Body of pancreas (tissue), 4 donors: ENCODE data around the gene LDB2. TPM values are rescaled to one million over a fixed set of nuclear protein-coding genes. Genes with fewer than 3 reads are reported as not detected.

Source experiments
- ATAC-seq: fragments of 150-250 bp; one replicate; pipeline ENCODE4 v1.9.1; 2016
- DNase-seq, 4 donors: peaks; one replicate each; pipeline ENCODE4 v3.0.0-alpha.2; 2019
- H3K27ac ChIP-seq, 4 donors: fragments of 200-600 bp; sonication (generic); 1 replicate in 3 of 4; 2 replicates in 1 of 4; pipeline versions ENCODE4 v1.5.1 to v1.6.1; 2016 to 2019; ENCODE audit warnings: mild to moderate bottlenecking in 1 of 4, mixed read lengths in 1 of 4, moderate library complexity in 1 of 4
- H3K27me3 ChIP-seq, 2 donors: fragments of 200-600 bp; sonication (generic); one replicate each; pipeline ENCODE4 v1.6.0; 2016; ENCODE audit warnings: mild to moderate bottlenecking in 1 of 2
- H3K36me3 ChIP-seq, 2 donors: fragments of 200-600 bp; sonication (generic); replicated peaks in 1 of 2; 2 replicates each; pipeline ENCODE4 v1.5.1; 2016; ENCODE audit warnings: low read depth in 2 of 2; ENCODE audit not compliant: insufficient read depth in 1 of 2
- H3K4me1 ChIP-seq: fragments of 200-600 bp; sonication (generic); one replicate; pipeline ENCODE4 v1.6.0; 2016
- H3K4me3 ChIP-seq, 2 donors: fragments of 200-600 bp; sonication (generic); 1 replicate in 1 of 2; 2 replicates in 1 of 2; pipeline ENCODE4 v1.5.1; 2016 to 2019
- H3K9me3 ChIP-seq, 3 donors: fragments of 200-600 bp; sonication (generic); 1 replicate in 2 of 3; 2 replicates in 1 of 3; pipeline ENCODE4 v1.5.1; 2016
- POLR2A ChIP-seq, 3 donors: fragments of 450-650 bp; IDR thresholded peaks; one replicate each; pipeline ENCODE4 v1.6.1; 2016; ENCODE audit warnings: antibody characterized with exemption in 3 of 3, mild to moderate bottlenecking in 2 of 3
- WGBS, 2 donors: methylation state at CpG; one replicate each; pipeline ENCODE4 v1.1.5; 2017; 5-methylcytosine and 5-hydroxymethylcytosine counted together
- intact Hi-C: fragments of 100-400 bp; cut with DNase I; formaldehyde crosslinking; loops from one replicate; pipeline ENCODE4 v1.15.1; 2023
- total RNA-seq, 2 donors: library from RNA; depleted of rRNA; stranded (reverse); fragments of >200 nt; gene quantifications; one replicate each; pipeline ENCODE4 v1.1.0, GENCODE V29; 2016
- TF ChIP-seq, protein P1 (sequence below), 7 experiments: fragments of 450-650 bp in 4 of 7; fragments of 200-600 bp in 3 of 7; sonication (generic) in 3 of 7; IDR thresholded peaks; one replicate each; pipeline ENCODE4 v1.5.1; 2016 to 2019; ENCODE audit warnings: antibody characterized with exemption in 7 of 7

The LDB2 gene
- total RNA-seq, 2 donors from 2014 or later, result 14.8 to 16.5 TPM

DNA sequence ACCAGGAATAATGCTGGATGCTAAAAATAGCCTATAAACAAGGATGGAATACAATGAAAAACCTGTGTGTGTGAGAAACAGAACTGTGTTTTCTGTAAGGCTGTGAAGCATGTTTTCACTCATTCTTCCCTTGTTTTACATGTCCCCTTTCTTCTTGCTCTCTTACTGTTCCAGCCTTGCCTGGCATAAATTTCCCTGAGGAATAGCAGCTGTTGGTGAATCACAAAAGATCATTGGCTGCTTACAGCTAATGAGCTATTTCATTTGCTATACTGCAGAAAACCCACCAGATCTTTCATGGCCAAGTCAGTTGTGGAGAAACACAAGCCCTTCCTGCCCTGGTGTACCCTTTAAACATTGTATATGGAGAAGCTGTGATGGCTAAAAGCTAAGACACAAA is 91.1 kb downstream of the LDB2 start:
- Histone ChIP-seq H3K4me1 (no peaks in the 10 kb centered on the region), H3K36me3 (no peaks in the 10 kb centered on the region), H3K4me3 (no peak overlapping the region), H3K9me3 (no peaks in the 10 kb centered on the region), H3K27me3 (no peaks in the 10 kb centered on the region), H3K27ac (no peak overlapping the region)
- TF ChIP-seq POLR2A (IDR thresholded peaks at IDR 0.05), result no peak
- DNase-seq (no peak), ATAC-seq (no peak)
- intact Hi-C loops, result no loop called here

GRCh38 chr4:16804581-16804980 is 93.9 kb downstream of the LDB2 start:
- Histone ChIP-seq H3K27me3 (no peaks in the 10 kb centered on the region), H3K9me3 (no peaks in the 10 kb centered on the region), H3K4me3 (no peak overlapping the region), H3K4me1 (no peaks in the 10 kb centered on the region), H3K27ac (no peak overlapping the region), H3K36me3 (no peaks in the 10 kb centered on the region)
- intact Hi-C loops, result no loop called here
- ATAC-seq (no peak), DNase-seq (no peak)
- no peak for TF ChIP-seq POLR2A (IDR thresholded peaks at IDR 0.05)
- TF ChIP-seq, protein P1, sequence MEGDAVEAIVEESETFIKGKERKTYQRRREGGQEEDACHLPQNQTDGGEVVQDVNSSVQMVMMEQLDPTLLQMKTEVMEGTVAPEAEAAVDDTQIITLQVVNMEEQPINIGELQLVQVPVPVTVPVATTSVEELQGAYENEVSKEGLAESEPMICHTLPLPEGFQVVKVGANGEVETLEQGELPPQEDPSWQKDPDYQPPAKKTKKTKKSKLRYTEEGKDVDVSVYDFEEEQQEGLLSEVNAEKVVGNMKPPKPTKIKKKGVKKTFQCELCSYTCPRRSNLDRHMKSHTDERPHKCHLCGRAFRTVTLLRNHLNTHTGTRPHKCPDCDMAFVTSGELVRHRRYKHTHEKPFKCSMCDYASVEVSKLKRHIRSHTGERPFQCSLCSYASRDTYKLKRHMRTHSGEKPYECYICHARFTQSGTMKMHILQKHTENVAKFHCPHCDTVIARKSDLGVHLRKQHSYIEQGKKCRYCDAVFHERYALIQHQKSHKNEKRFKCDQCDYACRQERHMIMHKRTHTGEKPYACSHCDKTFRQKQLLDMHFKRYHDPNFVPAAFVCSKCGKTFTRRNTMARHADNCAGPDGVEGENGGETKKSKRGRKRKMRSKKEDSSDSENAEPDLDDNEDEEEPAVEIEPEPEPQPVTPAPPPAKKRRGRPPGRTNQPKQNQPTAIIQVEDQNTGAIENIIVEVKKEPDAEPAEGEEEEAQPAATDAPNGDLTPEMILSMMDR (IDR thresholded peaks at IDR 0.05), result no peak

- Histone ChIP-seq H3K36me3 (no peaks in the 10 kb centered on the region), H3K4me1 (no peaks in the 10 kb centered on the region), H3K9me3 (no peaks in the 10 kb centered on the region), H3K4me3 (no peak overlapping the region), H3K27me3 (no peaks in the 10 kb centered on the region), H3K27ac (no peak overlapping the region)
- DNase-seq (no peak), ATAC-seq (no peak)
- intact Hi-C loops, result no loop called here
- WGBS, 2 donors, result 70 to 72% methylated on average over 3 of the region's 3 CpGs
- TF ChIP-seq, protein P1 (IDR thresholded peaks at IDR 0.05), result no peak
- TF ChIP-seq POLR2A (IDR thresholded peaks at IDR 0.05), result no peak
These were observed 96.4 kb downstream of the LDB2 start for GRCh38 chr4:16802044-16802443.

GRCh38 chr4:16801356-16801755 is 97.1 kb downstream of the LDB2 start:
- TF ChIP-seq, protein P1 (IDR thresholded peaks at IDR 0.05), result no peak
- no peak for TF ChIP-seq POLR2A (IDR thresholded peaks at IDR 0.05)
- Histone ChIP-seq H3K4me3 (no peak overlapping the region), H3K9me3 (no peaks in the 10 kb centered on the region), H3K4me1 (no peaks in the 10 kb centered on the region), H3K36me3 (no peaks in the 10 kb centered on the region), H3K27me3 (no peaks in the 10 kb centered on the region), H3K27ac (no peak overlapping the region)
- DNase-seq (no peak), ATAC-seq (no peak)
- intact Hi-C loops, result no loop called here
- 57 to 67% methylated on average over 3 of the region's 3 CpGs for WGBS, 2 donors

GRCh38 chr4:16794816-16795445 is 103.5 kb downstream of the LDB2 start:
- intact Hi-C loops, result no loop called here

More at GRCh38 chr4:16794816-16795445, 103.5 kb downstream of the LDB2 start:
- DNase-seq (peak; percentile 46 to 64 (median 52)), ATAC-seq (peak; percentile 42)
- WGBS, 2 donors, result 33 to 35% methylated on average over 9 of the region's 9 CpGs
- H3K27me3 ChIP-seq, result no peaks in the 10 kb centered on the region
- TF ChIP-seq, protein P1 (IDR thresholded peaks at IDR 0.05), result peak in 6 of 7 experiments; percentile 15 to 57 (median 50)
- no peak for TF ChIP-seq POLR2A (IDR thresholded peaks at IDR 0.05)
- H3K4me1 ChIP-seq, result no peaks in the 10 kb centered on the region
- H3K4me3 ChIP-seq, result no peak overlapping the region
- H3K36me3 ChIP-seq, result no peaks in the 10 kb centered on the region
- H3K9me3 ChIP-seq, result no peaks in the 10 kb centered on the region
- H3K27ac ChIP-seq, result no peak overlapping the region
